SK-N-SH (cell line): ENCODE data around the gene ARHGDIG. TPM values are rescaled to one million over a fixed set of nuclear protein-coding genes. Genes with fewer than 3 reads are reported as not detected.

ENCODE experiments used
- CTCF ChIA-PET: fragments of 300-600, 350-600 bp; formaldehyde crosslinking; extraction: SDS; loops from one replicate; lab custom pipeline; 2021; lab: Yijun Ruan, JAX
- POLR2A ChIA-PET: fragments of 350-600 bp; sonication (Branson Sonifier 250); formaldehyde crosslinking; extraction: SDS; loops from one replicate; lab custom pipeline; 2020; ENCODE audit warnings: antibody characterized with exemption, inconsistent platforms; lab: Yijun Ruan, JAX
- DNase-seq: peaks from one replicate; pipeline ENCODE4 v3.0.0; 2012
- H2AFZ ChIP-seq: fragments of 200-600 bp; sonication (generic); 2 replicates; pipeline ENCODE4 v1.8.1; 2016; ENCODE audit warnings: antibody characterized with exemption, mild to moderate bottlenecking, low read depth
- H3F3A ChIP-seq: fragments of 200-600 bp; sonication (generic); replicated peaks from 2 replicates; pipeline ENCODE3; 2016; ENCODE audit warnings: antibody characterized with exemption, mild to moderate bottlenecking; ENCODE audit not compliant: insufficient read depth
- H3K27ac ChIP-seq, 2 experiments: fragments of 200-500 bp in 1 of 2; fragments of 200-600 bp in 1 of 2; sonication (Bioruptor generic) in 1 of 2; sonication (generic), shearing (Covaris generic) in 1 of 2; 2 replicates each; pipeline versions ENCODE4 v1.5.1 to v1.6.1; 2014 to 2016; ENCODE audit warnings: low read depth in 2 of 2, inconsistent platforms in 1 of 2, low read length in 1 of 2, mild to moderate bottlenecking in 1 of 2, mixed read lengths in 1 of 2
- H3K27me3 ChIP-seq: fragments of 200-600 bp; sonication (generic), shearing (Covaris generic); 2 replicates; pipeline ENCODE4 v1.6.1; 2016; ENCODE audit warnings: mixed run types; ENCODE audit not compliant: insufficient read depth
- H3K36me3 ChIP-seq, 2 experiments: fragments of 200-500 bp in 1 of 2; fragments of 200-600 bp in 1 of 2; sonication (Bioruptor generic) in 1 of 2; sonication (generic) in 1 of 2; replicated peaks in 1 of 2; 2 replicates each; pipeline versions ENCODE3 to v1.5.1; 2014 to 2016; ENCODE audit warnings: low read length in 1 of 2, mild to moderate bottlenecking in 1 of 2; ENCODE audit not compliant: insufficient read depth in 2 of 2, control insufficient read depth in 1 of 2
- H3K4me1 ChIP-seq, 2 experiments: fragments of 200-500 bp in 1 of 2; fragments of 200-600 bp in 1 of 2; sonication (Bioruptor generic) in 1 of 2; sonication (generic), shearing (Covaris generic) in 1 of 2; 2 replicates each; pipeline versions ENCODE4 v1.5.1 to v1.6.1; 2014 to 2016; ENCODE audit warnings: low read depth in 1 of 2, low read length in 1 of 2, mixed run types in 1 of 2; ENCODE audit not compliant: insufficient read depth in 2 of 2, control insufficient read depth in 1 of 2
- H3K4me2 ChIP-seq: fragments of 200-600 bp; sonication (generic), shearing (Covaris generic); 2 replicates; pipeline ENCODE4 v1.6.1; 2017; ENCODE audit warnings: mixed run types
- H3K4me3 ChIP-seq, 2 experiments: fragments of 200-500 bp in 1 of 2; fragments of 200-600 bp in 1 of 2; sonication (Bioruptor generic) in 1 of 2; sonication (generic), shearing (Covaris generic) in 1 of 2; 2 replicates each; pipeline versions ENCODE4 v1.5.1 to v1.8.1; 2014 to 2016; ENCODE audit warnings: low read depth in 2 of 2, inconsistent platforms in 1 of 2, low read length in 1 of 2, mild to moderate bottlenecking in 1 of 2, mixed read lengths in 1 of 2, moderate library complexity in 1 of 2
- H3K79me2 ChIP-seq: fragments of 200-600 bp; sonication (generic); 2 replicates; pipeline ENCODE4 v1.8.1; 2017; ENCODE audit warnings: mild to moderate bottlenecking; ENCODE audit not compliant: insufficient read depth
- H3K9ac ChIP-seq: fragments of 200-600 bp; sonication (generic); 2 replicates; pipeline ENCODE4 v1.6.1; 2017; ENCODE audit warnings: mixed run types
- H3K9me2 ChIP-seq: fragments of 200-600 bp; sonication (generic); 2 replicates; pipeline ENCODE4 v1.6.1; 2017; ENCODE audit warnings: mixed run types
- H3K9me3 ChIP-seq: fragments of 200-600 bp; sonication (generic); 2 replicates; pipeline ENCODE4 v1.6.1; 2017; ENCODE audit warnings: mixed run types, mild to moderate bottlenecking, moderate library complexity
- H4K20me1 ChIP-seq: fragments of 200-600 bp; sonication (generic); 2 replicates; pipeline ENCODE4 v1.6.1; 2017; ENCODE audit warnings: mild to moderate bottlenecking, mixed run types; ENCODE audit not compliant: insufficient read depth
- CHD2 ChIP-seq: fragments of 150-350 bp; IDR thresholded peaks from 2 replicates; pipeline ENCODE4 v1.6.1; 2018; ENCODE audit warnings: low read length; ENCODE audit not compliant: partially characterized antibody
- ELF1 ChIP-seq: IDR thresholded peaks from 2 replicates; pipeline ENCODE4 v1.4.0; 2012
- EP300 ChIP-seq, 2 experiments: IDR thresholded peaks; 2 replicates each; pipeline versions ENCODE4 v1.4.0 to v1.6.1; 2012; ENCODE audit warnings: borderline replicate concordance in 1 of 2, low read depth in 1 of 2, low read length in 1 of 2
- FOXJ3 ChIP-seq: sonication (generic); formaldehyde crosslinking; IDR thresholded peaks from 2 replicates; pipeline ENCODE4 v1.5.1; 2020; ENCODE audit warnings: mild to moderate bottlenecking, missing genetic modification reagents
- FOXM1 ChIP-seq: IDR thresholded peaks from 2 replicates; pipeline ENCODE4 v1.4.0; 2012; ENCODE audit warnings: low read depth, mild to moderate bottlenecking
- GABPA ChIP-seq: IDR thresholded peaks from 2 replicates; pipeline ENCODE4 v1.4.0; 2012; ENCODE audit warnings: low read depth, mild to moderate bottlenecking
- JUND ChIP-seq: IDR thresholded peaks from 2 replicates; pipeline ENCODE4 v1.4.0; 2012
- MEF2A ChIP-seq: IDR thresholded peaks from 2 replicates; pipeline ENCODE4 v1.4.0; 2012; ENCODE audit warnings: low read depth, borderline replicate concordance
- MXI1 ChIP-seq: IDR thresholded peaks from 2 replicates; pipeline ENCODE4 v1.6.1; 2012; ENCODE audit warnings: mild to moderate bottlenecking, low read depth, low read length, improper control_type of control experiment
- POLR2AphosphoS5 ChIP-seq: IDR thresholded peaks from 2 replicates; pipeline ENCODE4 v1.6.1; 2012; ENCODE audit warnings: low read depth, low read length
- RAD21 ChIP-seq: IDR thresholded peaks from 2 replicates; pipeline ENCODE4 v1.6.1; 2012; ENCODE audit warnings: mild to moderate bottlenecking, low read length
- RXRA ChIP-seq: IDR thresholded peaks from 2 replicates; pipeline ENCODE4 v1.4.0; 2012; ENCODE audit warnings: low read depth, mild to moderate bottlenecking, borderline replicate concordance
- TCF12 ChIP-seq: IDR thresholded peaks from 2 replicates; pipeline ENCODE4 v1.4.0; 2012
- TEAD4 ChIP-seq: IDR thresholded peaks from 2 replicates; pipeline ENCODE4 v1.4.0; 2012; ENCODE audit warnings: mild to moderate bottlenecking, borderline replicate concordance; ENCODE audit not compliant: insufficient read depth
- WGBS: methylation state at CpG from one replicate; pipeline ENCODE4 v1.1.6; 2017; ENCODE audit warnings: low lambda C conversion rate; 5-methylcytosine and 5-hydroxymethylcytosine counted together
- polyA plus RNA-seq, 3 experiments: library from polyadenylated mRNA; depleted of rRNA; stranded (reverse); fragments of >200 nt; gene quantifications; 2 replicates each; pipeline ENCODE4 v1.2.3, GENCODE V29; 2012
- TF ChIP-seq, protein P1 (sequence below): IDR thresholded peaks from 2 replicates; pipeline ENCODE4; 2012
- TF ChIP-seq, protein P2 (sequence below): IDR thresholded peaks from 2 replicates; pipeline ENCODE4 v1.4.0; 2012; ENCODE audit warnings: low read depth, borderline replicate concordance
- TF ChIP-seq, protein P3 (sequence below): IDR thresholded peaks from 2 replicates; pipeline ENCODE4 v1.4.0; 2012; ENCODE audit warnings: low read depth, borderline replicate concordance
- TF ChIP-seq, protein P4 (sequence below): fragments of 150-350 bp; IDR thresholded peaks from 2 replicates; pipeline ENCODE4 v1.6.1; 2017; ENCODE audit warnings: antibody characterized with exemption, low read length, low read depth, borderline replicate concordance

Gene ARHGDIG
- polyA plus RNA-seq, 1 of the 3 experiments (the other 2 are of a cell fraction), result 4.8 TPM

DNA sequence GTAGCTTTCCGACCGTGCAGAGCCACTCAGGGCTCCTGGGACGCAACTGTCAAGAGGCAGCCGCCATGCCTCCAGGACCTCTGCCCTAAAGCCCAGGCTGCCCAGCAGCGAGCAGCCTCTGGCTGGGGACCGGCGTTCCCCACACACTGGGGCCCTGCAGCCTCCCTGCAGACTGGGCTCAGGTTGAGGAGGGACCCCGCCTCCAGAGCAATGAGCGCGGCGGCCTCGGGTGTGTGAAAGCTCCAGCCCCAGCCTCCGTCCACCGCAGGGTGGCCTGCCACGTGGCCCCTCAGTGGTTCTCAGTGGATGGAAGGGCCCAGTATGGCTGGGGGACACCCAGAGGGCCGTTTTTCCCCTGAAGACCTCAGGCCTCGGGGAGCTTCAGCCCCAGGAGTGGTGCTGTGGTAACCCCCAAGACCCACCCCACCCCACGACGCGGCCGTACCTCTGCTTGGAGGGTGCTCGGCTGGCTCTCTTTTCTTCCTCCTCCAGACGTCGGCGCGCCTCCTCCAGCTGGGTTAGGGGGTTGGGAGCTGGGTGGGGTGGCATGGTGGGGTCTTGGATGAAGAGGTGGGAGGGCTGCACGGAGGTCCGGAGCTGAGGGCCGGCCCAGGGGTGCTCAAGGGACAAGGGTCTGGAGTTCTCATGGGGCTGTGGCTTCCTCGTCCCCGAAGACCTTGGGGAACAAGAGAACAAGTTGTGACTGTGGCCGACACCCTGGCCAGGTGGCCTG, 12.8 kb downstream of the ARHGDIG start:
- no peak overlapping the region for H3K27ac ChIP-seq
- H3K9me3 ChIP-seq, result no peaks in the 10 kb centered on the region
- no peaks in the 10 kb centered on the region for H3F3A ChIP-seq
- H4K20me1 ChIP-seq, result no peaks in the 10 kb centered on the region
- CTCF ChIA-PET, result no interaction called here
- no peak overlapping the region for H3K9ac ChIP-seq
- no peaks in the 10 kb centered on the region for H3K27me3 ChIP-seq
- H3K4me1 ChIP-seq, result no peaks in the 10 kb centered on the region
- no peak overlapping the region for H2AFZ ChIP-seq
- TF ChIP-seq MXI1 (no peak), RAD21 (no peak), EP300 (IDR thresholded peaks at IDR 0.05; ENCODE audit: borderline replicate concordance in 1 of 2, low read depth in 1 of 2, low read length in 1 of 2) (no peak), ELF1 (no peak), JUND (no peak), FOXJ3 (CRISPR knock-in tag) (no peak)
- TF ChIP-seq, protein P1, sequence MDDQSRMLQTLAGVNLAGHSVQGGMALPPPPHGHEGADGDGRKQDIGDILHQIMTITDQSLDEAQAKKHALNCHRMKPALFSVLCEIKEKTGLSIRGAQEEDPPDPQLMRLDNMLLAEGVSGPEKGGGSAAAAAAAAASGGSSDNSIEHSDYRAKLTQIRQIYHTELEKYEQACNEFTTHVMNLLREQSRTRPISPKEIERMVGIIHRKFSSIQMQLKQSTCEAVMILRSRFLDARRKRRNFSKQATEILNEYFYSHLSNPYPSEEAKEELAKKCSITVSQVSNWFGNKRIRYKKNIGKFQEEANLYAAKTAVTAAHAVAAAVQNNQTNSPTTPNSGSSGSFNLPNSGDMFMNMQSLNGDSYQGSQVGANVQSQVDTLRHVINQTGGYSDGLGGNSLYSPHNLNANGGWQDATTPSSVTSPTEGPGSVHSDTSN, result no peak
- TF ChIP-seq, protein P2, sequence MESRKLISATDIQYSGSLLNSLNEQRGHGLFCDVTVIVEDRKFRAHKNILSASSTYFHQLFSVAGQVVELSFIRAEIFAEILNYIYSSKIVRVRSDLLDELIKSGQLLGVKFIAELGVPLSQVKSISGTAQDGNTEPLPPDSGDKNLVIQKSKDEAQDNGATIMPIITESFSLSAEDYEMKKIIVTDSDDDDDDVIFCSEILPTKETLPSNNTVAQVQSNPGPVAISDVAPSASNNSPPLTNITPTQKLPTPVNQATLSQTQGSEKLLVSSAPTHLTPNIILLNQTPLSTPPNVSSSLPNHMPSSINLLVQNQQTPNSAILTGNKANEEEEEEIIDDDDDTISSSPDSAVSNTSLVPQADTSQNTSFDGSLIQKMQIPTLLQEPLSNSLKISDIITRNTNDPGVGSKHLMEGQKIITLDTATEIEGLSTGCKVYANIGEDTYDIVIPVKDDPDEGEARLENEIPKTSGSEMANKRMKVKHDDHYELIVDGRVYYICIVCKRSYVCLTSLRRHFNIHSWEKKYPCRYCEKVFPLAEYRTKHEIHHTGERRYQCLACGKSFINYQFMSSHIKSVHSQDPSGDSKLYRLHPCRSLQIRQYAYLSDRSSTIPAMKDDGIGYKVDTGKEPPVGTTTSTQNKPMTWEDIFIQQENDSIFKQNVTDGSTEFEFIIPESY, result no peak
- TF ChIP-seq, all 33 proteins: peak for 0
- 91% methylated on average over 14 of the region's 32 CpGs for WGBS
- H3K79me2 ChIP-seq, result no peaks in the 10 kb centered on the region
- H3K4me3 ChIP-seq, result no peak overlapping the region
- H3K36me3 ChIP-seq, result peaks cover 0 to 46% of the 10 kb centered on the region in 2 experiments
- H3K4me2 ChIP-seq, result no peak overlapping the region
- no peak for DNase-seq
- POLR2A ChIA-PET, result no interaction called here
- H3K9me2 ChIP-seq, result no peaks in the 10 kb centered on the region

DNA sequence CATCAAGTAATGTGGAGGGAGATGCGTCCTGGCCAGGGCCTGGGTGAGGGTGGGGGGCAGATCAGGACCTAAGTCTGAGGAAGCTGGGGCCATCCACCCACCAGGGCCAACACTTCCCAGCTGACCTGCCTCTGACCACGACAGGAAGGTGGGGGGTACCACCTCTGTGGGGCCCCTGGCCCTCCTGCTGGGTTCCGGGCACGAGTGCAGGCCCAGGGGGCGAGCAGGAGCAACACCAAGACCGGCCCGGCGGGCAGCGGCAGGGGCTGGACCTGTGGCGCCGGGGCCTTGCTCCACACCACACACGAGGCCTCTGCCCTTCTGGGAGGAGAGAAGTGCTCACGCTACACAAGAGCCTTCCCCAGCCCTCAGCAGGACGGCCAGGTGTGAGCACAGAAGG, 15.9 kb downstream of the ARHGDIG start:
- POLR2A ChIA-PET, result no interaction called here
- no peak overlapping the region for H2AFZ ChIP-seq
- no peaks in the 10 kb centered on the region for H4K20me1 ChIP-seq
- no peaks in the 10 kb centered on the region for H3K9me3 ChIP-seq
- CTCF ChIA-PET, result no interaction called here
- H3K4me3 ChIP-seq, result no peak overlapping the region
- peaks cover 0 to 29% of the 10 kb centered on the region in 2 experiments for H3K36me3 ChIP-seq
- TF ChIP-seq CHD2 (no peak), POLR2AphosphoS5 (no peak), MEF2A (no peak), GABPA (no peak), FOXM1 (no peak), RXRA (no peak), TEAD4 (no peak), TCF12 (no peak)
- TF ChIP-seq, protein P3, sequence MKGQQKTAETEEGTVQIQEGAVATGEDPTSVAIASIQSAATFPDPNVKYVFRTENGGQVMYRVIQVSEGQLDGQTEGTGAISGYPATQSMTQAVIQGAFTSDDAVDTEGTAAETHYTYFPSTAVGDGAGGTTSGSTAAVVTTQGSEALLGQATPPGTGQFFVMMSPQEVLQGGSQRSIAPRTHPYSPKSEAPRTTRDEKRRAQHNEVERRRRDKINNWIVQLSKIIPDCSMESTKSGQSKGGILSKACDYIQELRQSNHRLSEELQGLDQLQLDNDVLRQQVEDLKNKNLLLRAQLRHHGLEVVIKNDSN, result no peak
- TF ChIP-seq, protein P1, result no peak
- TF ChIP-seq, protein P4, sequence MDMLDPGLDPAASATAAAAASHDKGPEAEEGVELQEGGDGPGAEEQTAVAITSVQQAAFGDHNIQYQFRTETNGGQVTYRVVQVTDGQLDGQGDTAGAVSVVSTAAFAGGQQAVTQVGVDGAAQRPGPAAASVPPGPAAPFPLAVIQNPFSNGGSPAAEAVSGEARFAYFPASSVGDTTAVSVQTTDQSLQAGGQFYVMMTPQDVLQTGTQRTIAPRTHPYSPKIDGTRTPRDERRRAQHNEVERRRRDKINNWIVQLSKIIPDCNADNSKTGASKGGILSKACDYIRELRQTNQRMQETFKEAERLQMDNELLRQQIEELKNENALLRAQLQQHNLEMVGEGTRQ, result no peak
- WGBS, result 80% methylated on average over 1 of the region's 14 CpGs
- H3K27me3 ChIP-seq, result no peaks in the 10 kb centered on the region
- H3K79me2 ChIP-seq, result no peaks in the 10 kb centered on the region
- no peak overlapping the region for H3K9ac ChIP-seq
- no peaks in the 10 kb centered on the region for H3K4me1 ChIP-seq
- no peaks in the 10 kb centered on the region for H3K9me2 ChIP-seq
- H3K27ac ChIP-seq, result no peak overlapping the region
- no peak overlapping the region for H3K4me2 ChIP-seq
- H3F3A ChIP-seq, result no peaks in the 10 kb centered on the region
- no peak for DNase-seq
